OCI-LY7 (cell line): Measurements from ENCODE around the gene FMNL3. TPM values are rescaled to one million over a fixed set of nuclear protein-coding genes. Genes with fewer than 3 reads are reported as not detected.

ENCODE experiments used
- BruUV-seq: library from RNA; stranded (reverse); fragments of 400-500 nt; replicated peaks from 2 replicates; lab custom pipeline; 2021; lab: Mats Ljungman, UMichigan
- CTCF ChIA-PET: fragments of 300-600 bp; sonication (Branson Sonifier 250); formaldehyde crosslinking; loops from one replicate; lab custom pipeline; 2022; ENCODE audit warnings: antibody characterized with exemption; ENCODE audit not compliant: unreplicated experiment; lab: Charles Lee
- POLR2A ChIA-PET: fragments of 300-600 bp; sonication (Branson Sonifier 250); formaldehyde crosslinking; loops from one replicate; lab custom pipeline; 2022; ENCODE audit warnings: antibody characterized with exemption; lab: Charles Lee
- DNase-seq: peaks from one replicate; pipeline ENCODE4 v3.0.0-alpha.2; 2015; ENCODE audit warnings: low spot score
- H2AFZ ChIP-seq: fragments of 200-600 bp; sonication (generic), shearing (Covaris generic); 2 replicates; pipeline ENCODE4 v1.6.1; 2014; ENCODE audit warnings: mild to moderate bottlenecking, antibody characterized with exemption, low read length, moderate library complexity
- H3K27ac ChIP-seq: fragments of 200-600 bp; sonication (generic); 2 replicates; pipeline ENCODE4 v1.5.1; 2014; ENCODE audit warnings: mixed run types, low read depth, mild to moderate bottlenecking, moderate library complexity, low read length, inconsistent platforms; ENCODE audit not compliant: poor library complexity, severe bottlenecking
- H3K36me3 ChIP-seq: fragments of 200-600 bp; sonication (generic); 2 replicates; pipeline ENCODE4 v1.6.1; 2014; ENCODE audit warnings: mild to moderate bottlenecking, antibody characterized with exemption, low read length, moderate library complexity, mixed read lengths; ENCODE audit not compliant: insufficient read depth
- H3K4me1 ChIP-seq: fragments of 200-600 bp; sonication (generic); 2 replicates; pipeline ENCODE4 v1.5.1; 2014; ENCODE audit warnings: mild to moderate bottlenecking, low read length; ENCODE audit not compliant: insufficient read depth, poor library complexity, severe bottlenecking
- H3K4me2 ChIP-seq: fragments of 200-600 bp; sonication (generic); 2 replicates; pipeline ENCODE4 v1.6.1; 2014; ENCODE audit warnings: mild to moderate bottlenecking, low read length
- H3K4me3 ChIP-seq: fragments of 200-600 bp; sonication (generic); 2 replicates; pipeline ENCODE4 v1.5.1; 2014; ENCODE audit warnings: mild to moderate bottlenecking, low read depth, low read length; ENCODE audit not compliant: poor library complexity, severe bottlenecking
- H3K79me2 ChIP-seq: fragments of 200-600 bp; sonication (generic); 2 replicates; pipeline ENCODE4 v1.6.1; 2016; ENCODE audit warnings: low read depth, mild to moderate bottlenecking, low read length, moderate library complexity, mixed read lengths; ENCODE audit not compliant: insufficient read depth
- H3K9me2 ChIP-seq: fragments of 200-600 bp; sonication (generic); 2 replicates; pipeline ENCODE4 v1.6.1; 2016; ENCODE audit warnings: mild to moderate bottlenecking, low read length, mixed read lengths; ENCODE audit not compliant: insufficient read depth
- H3K9me3 ChIP-seq: fragments of 200-600 bp; sonication (generic); 2 replicates; pipeline ENCODE4 v1.6.1; 2014; ENCODE audit warnings: mild to moderate bottlenecking, mixed run types, low read length, mixed read lengths
- H4K20me1 ChIP-seq: fragments of 200-600 bp; sonication (generic); 2 replicates; pipeline ENCODE4 v1.6.1; 2014; ENCODE audit warnings: mild to moderate bottlenecking, antibody characterized with exemption, low read length, moderate library complexity, mixed read lengths; ENCODE audit not compliant: insufficient read depth
- EZH2phosphoT487 ChIP-seq: fragments of 200-600 bp; sonication (generic); IDR thresholded peaks from 2 replicates; pipeline ENCODE4 v1.6.1; 2018; ENCODE audit warnings: low read depth, borderline replicate concordance, mild to moderate bottlenecking, mixed run types, antibody characterized with exemption, low read length, moderate library complexity, mixed read lengths
- intact Hi-C: fragments of 100-400 bp; cut with micrococcal nuclease; formaldehyde crosslinking; loops from one replicate; pipeline ENCODE4 v1.10.0; 2022; ENCODE audit not compliant: unreplicated experiment
- total RNA-seq, 2 experiments: library from RNA; depleted of rRNA in 1 of 2; stranded (reverse); fragments of >200 nt in 1 of 2; shearing (Covaris generic) in 1 of 2; gene quantifications; 2 replicates each; pipeline ENCODE4 v1.2.3, GENCODE V29; 2014 to 2022
- TF ChIP-seq, protein P1 (sequence below): fragments of 200-600 bp; sonication (generic); conservative IDR thresholded peaks from 2 replicates; pipeline ENCODE4 v1.5.1; 2014; ENCODE audit warnings: mild to moderate bottlenecking, antibody characterized with exemption, low read length, moderate library complexity, mixed read lengths

FMNL3 gene
- total RNA-seq, 2 experiments from 2014 or later, result 13.8 to 28.7 TPM

DNA sequence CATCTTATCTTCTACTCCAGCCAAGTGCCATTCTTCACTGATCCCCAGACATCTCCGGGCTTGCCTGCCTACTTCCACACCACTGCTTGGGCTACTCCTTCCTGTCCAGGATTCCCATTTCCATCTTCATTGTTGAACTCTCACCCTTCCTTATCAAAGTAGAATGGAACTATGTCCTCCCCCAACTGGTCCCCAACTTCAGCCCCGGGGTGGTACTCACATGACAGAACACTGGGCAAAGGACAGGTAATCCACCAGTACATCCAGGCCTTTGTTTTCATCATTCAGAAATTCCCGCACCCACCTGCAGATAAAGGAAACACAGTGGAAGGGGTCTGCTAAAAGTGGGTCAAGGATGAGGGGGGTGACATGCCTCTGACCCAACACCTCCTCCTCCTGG, 45.5 kb downstream of the FMNL3 start:
- intact Hi-C loops, result loop anchor here (2.0 kb wide), 1 partner anchor 37 kb away; no protein-coding TSS in a partner anchor
- H3K4me1 ChIP-seq, result peaks cover 64% of the 10 kb centered on the region
- POLR2A ChIA-PET, result interaction anchor here (0.8 to 2.5 kb wide), 5 partner anchors 8 to 1801 kb away, joined by 3 to 12 read pairs (median 6); no protein-coding TSS in a partner anchor
- H3K4me3 ChIP-seq, result peak overlapping the region; percentile 60
- H3K4me2 ChIP-seq, result peak overlapping the region; percentile 88
- no TSS peak for BruUV-seq
- CTCF ChIA-PET, result interaction anchor here (1.4 to 2.4 kb wide), 2 partner anchors 12 to 41 kb away, joined by 3 to 11 read pairs; no protein-coding TSS in a partner anchor
- no peak for TF ChIP-seq EZH2phosphoT487
- TF ChIP-seq, protein P1, sequence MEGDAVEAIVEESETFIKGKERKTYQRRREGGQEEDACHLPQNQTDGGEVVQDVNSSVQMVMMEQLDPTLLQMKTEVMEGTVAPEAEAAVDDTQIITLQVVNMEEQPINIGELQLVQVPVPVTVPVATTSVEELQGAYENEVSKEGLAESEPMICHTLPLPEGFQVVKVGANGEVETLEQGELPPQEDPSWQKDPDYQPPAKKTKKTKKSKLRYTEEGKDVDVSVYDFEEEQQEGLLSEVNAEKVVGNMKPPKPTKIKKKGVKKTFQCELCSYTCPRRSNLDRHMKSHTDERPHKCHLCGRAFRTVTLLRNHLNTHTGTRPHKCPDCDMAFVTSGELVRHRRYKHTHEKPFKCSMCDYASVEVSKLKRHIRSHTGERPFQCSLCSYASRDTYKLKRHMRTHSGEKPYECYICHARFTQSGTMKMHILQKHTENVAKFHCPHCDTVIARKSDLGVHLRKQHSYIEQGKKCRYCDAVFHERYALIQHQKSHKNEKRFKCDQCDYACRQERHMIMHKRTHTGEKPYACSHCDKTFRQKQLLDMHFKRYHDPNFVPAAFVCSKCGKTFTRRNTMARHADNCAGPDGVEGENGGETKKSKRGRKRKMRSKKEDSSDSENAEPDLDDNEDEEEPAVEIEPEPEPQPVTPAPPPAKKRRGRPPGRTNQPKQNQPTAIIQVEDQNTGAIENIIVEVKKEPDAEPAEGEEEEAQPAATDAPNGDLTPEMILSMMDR, result no peak
- H3K9me2 ChIP-seq, result no peaks in the 10 kb centered on the region
- DNase-seq, result no peak
- H3K36me3 ChIP-seq, result peaks cover 38% of the 10 kb centered on the region
- peak overlapping the region; percentile 86 for H3K27ac ChIP-seq
- H3K9me3 ChIP-seq, result no peaks in the 10 kb centered on the region
- no peaks in the 10 kb centered on the region; the same call in 1 of the 2 replicates for H3K79me2 ChIP-seq
- H2AFZ ChIP-seq, result no peak overlapping the region
- H4K20me1 ChIP-seq, result no peaks in the 10 kb centered on the region

DNA sequence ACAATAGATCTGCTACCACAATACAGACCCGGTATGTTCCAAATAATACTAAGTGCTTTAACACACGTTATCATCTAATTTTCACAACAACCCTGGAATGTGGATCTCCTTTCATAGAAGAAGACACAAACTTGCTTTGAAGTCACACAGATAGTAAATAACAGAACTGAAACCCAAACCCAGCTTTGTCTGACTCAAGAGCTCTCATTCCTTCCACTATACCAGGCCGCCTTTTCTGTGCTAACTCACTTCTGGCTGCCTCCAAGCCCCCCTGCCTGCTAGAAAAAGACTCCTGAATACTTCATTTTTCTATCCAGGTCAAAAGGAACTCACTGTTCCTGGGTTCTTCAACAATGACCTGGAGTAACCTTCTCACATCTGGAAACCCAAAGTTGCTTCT, 46.0 kb downstream of the FMNL3 start:
- intact Hi-C loops, result no loop called here
- no peak overlapping the region for H2AFZ ChIP-seq
- no peaks in the 10 kb centered on the region for H3K9me3 ChIP-seq
- H4K20me1 ChIP-seq, result no peaks in the 10 kb centered on the region
- peaks cover 43% of the 10 kb centered on the region for H3K36me3 ChIP-seq
- no peak for TF ChIP-seq EZH2phosphoT487
- TF ChIP-seq, protein P1, result no peak
- peak; percentile 70 for DNase-seq
- no peaks in the 10 kb centered on the region; the same call in 1 of the 2 replicates for H3K79me2 ChIP-seq
- no peaks in the 10 kb centered on the region for H3K9me2 ChIP-seq
- peak overlapping the region; percentile 88 for H3K4me2 ChIP-seq
- BruUV-seq, result no TSS peak
- peak overlapping the region; percentile 86 for H3K27ac ChIP-seq
- peaks cover 63% of the 10 kb centered on the region for H3K4me1 ChIP-seq
- ChIA-PET POLR2A (interaction anchor here (0.8 to 2.3 kb wide), 4 partner anchors 8 to 1800 kb away, joined by 3 to 9 read pairs (median 4); no protein-coding TSS in a partner anchor), CTCF (no interaction called here)
- H3K4me3 ChIP-seq, result peak overlapping the region; percentile 60

DNA sequence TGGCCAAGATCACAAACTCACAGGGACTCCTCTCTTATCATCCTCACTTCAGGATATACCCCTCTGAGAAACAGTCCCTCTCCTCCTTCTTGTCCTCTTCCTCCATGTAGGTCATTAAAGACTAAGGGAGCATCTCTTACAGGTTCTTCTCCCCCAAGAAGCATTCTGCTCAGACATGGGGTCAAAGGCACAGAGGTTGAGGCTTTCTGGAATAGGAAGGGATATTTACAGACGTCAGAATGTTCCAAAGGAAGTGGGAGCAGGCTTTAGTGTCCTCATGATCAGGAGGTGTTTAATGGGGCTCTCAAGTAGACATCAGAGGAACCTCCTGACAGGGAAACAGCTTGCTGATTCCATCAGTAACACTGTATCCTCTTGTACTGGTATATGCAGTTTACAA, 47.5 kb downstream of the FMNL3 start:
- no peaks in the 10 kb centered on the region for H3K9me3 ChIP-seq
- DNase-seq, result no peak
- no peak overlapping the region for H3K27ac ChIP-seq
- ChIA-PET POLR2A (interaction anchor here (0.9 to 2.3 kb wide), 3 partner anchors 14 to 44 kb away, joined by 3 to 9 read pairs (median 6); no protein-coding TSS in a partner anchor), CTCF (no interaction called here)
- no peak for TF ChIP-seq EZH2phosphoT487
- TF ChIP-seq, protein P1, result no peak
- H3K79me2 ChIP-seq, result no peaks in the 10 kb centered on the region; the same call in 1 of the 2 replicates
- no TSS peak for BruUV-seq
- no peaks in the 10 kb centered on the region for H3K9me2 ChIP-seq
- intact Hi-C loops, result no loop called here
- no peak overlapping the region for H3K4me2 ChIP-seq
- no peak overlapping the region for H2AFZ ChIP-seq
- H3K4me1 ChIP-seq, result peaks cover 48% of the 10 kb centered on the region
- H3K36me3 ChIP-seq, result peaks cover 52% of the 10 kb centered on the region
- no peaks in the 10 kb centered on the region for H4K20me1 ChIP-seq
- no peak overlapping the region for H3K4me3 ChIP-seq
